GM12865 (cell line): ENCODE measurements around the gene SCFD2.

Source experiments
- DNase-seq: peaks from one replicate; pipeline ENCODE4 v3.0.0; 2010; ENCODE audit warnings: low read depth
- H3K4me3 ChIP-seq: 2 replicates; pipeline ENCODE4 v1.5.1; 2011; ENCODE audit warnings: mild to moderate bottlenecking, low read depth, low read length, control low read depth
- CTCF ChIP-seq: IDR thresholded peaks from 2 replicates; pipeline ENCODE4 v1.5.1; 2011; ENCODE audit warnings: low read length, control low read depth, low read depth, inconsistent platforms; ENCODE audit not compliant: insufficient read depth; ENCODE audit errors: missing control alignments

SCFD2 gene

GRCh38 chr4:53137468-53137867 lies 228.4 kb downstream of the SCFD2 start:
- DNase-seq, result no peak
- TF ChIP-seq CTCF, result no peak
- no peak overlapping the region for H3K4me3 ChIP-seq

- TF ChIP-seq CTCF, result no peak
- H3K4me3 ChIP-seq, result no peak overlapping the region
- DNase-seq, result peak; percentile 2
Observed at GRCh38 chr4:53136954-53137353, 228.9 kb downstream of the SCFD2 start.

GRCh38 chr4:53132132-53132891 lies 233.5 kb downstream of the SCFD2 start:
- H3K4me3 ChIP-seq, result no peak overlapping the region
- no peak for TF ChIP-seq CTCF
- DNase-seq, result peak; percentile 33

DNA sequence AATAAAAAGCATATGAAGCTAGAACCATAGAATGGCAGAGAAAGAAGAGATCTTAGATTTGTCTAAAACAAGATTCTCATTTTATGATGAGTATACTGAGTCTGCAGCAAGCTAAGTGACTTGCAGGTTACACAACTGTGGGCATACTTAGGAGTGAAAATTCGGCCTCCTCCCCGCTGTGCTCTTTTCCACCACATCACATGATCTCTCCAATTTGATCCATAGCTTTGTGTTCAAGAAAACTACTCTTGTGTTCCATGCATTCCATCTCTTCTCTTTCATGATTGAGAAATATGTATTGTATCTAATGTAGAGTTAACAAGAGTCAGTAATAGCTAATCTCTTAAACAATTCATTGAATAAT lies 234.3 kb downstream of the SCFD2 start:
- no peak for DNase-seq
- no peak for TF ChIP-seq CTCF
- H3K4me3 ChIP-seq, result no peak overlapping the region

DNA sequence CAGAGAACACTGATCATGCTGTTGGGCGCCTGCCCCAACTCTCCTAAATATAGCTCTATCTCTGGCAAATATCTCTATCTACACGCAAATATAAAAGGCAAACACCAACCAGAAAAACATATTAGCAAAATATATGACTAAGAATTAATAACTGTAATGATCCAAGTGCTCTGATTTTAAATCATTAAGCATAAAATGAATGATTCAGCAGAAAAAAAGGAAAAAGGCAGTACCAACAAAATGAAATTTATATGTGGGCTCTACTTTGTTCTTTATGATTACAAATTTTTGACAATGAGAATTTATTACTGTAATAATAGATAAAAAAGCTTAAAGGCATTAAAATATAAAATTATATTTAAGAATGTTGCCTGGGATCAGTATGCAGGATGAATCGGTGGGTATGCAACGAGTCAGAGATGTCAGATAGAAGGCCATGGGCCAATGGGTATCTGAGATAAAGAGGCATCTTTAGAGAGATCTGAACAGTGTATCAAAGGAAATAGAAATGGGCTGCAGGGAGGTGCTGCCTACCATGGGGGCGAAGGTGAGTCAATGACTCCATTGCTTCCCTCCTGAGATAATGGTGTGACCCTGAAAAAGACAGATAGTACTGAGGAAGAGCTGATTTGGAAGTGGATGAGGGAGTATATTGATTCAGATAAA lies 234.8 kb downstream of the SCFD2 start:
- no peak for DNase-seq
- TF ChIP-seq CTCF, result no peak
- no peak overlapping the region for H3K4me3 ChIP-seq

GRCh38 chr4:53128706-53129357 lies 237.0 kb downstream of the SCFD2 start:
- no peak for DNase-seq
- TF ChIP-seq CTCF, result no peak
- no peak overlapping the region for H3K4me3 ChIP-seq
